ENCODE results near the gene TRPV6. TPM values are rescaled to one million over a fixed set of nuclear protein-coding genes. Genes with fewer than 3 reads are reported as not detected.

Gene TRPV6
- total and polyA plus RNA-seq, 9 donors, result 0.05 to 0.57 (median 0.09) TPM; not detected in 2

GRCh38 chr7:142923391-142923790 lies 37.8 kb upstream of the TRPV6 start:
- WGBS (ENCODE audit: insufficient coverage), result no CpG with 5 or more reads among the region's 2 CpGs
- no peak for DNase-seq
- no peaks in the 10 kb centered on the region for H3K36me3 ChIP-seq (ENCODE audit: control insufficient read depth, insufficient read depth, low read length)
- H3K9me3 ChIP-seq (replicated peaks; ENCODE audit: control insufficient read depth, low read depth, low read length), result no peaks in the 10 kb centered on the region
- H3K4me1 ChIP-seq (ENCODE audit: control insufficient read depth, insufficient read depth, low read length), result no peaks in the 10 kb centered on the region
- no peak overlapping the region for H3K4me3 ChIP-seq (ENCODE audit: low read length)
- H3K27ac ChIP-seq (ENCODE audit: low read length), result no peak overlapping the region
- H3K27me3 ChIP-seq (ENCODE audit: control insufficient read depth, insufficient read depth, low read length), result no peaks in the 10 kb centered on the region

GRCh38 chr7:142919656-142920055 lies 34.1 kb upstream of the TRPV6 start:
- 100% methylated on average over 1 of the region's 3 CpGs for WGBS (ENCODE audit: insufficient coverage)
- H3K36me3 ChIP-seq (ENCODE audit: control insufficient read depth, insufficient read depth, low read length), result no peaks in the 10 kb centered on the region

GRCh38 chr7:142918901-142919300 lies 33.4 kb upstream of the TRPV6 start:
- no peak for DNase-seq
- no peaks in the 10 kb centered on the region for H3K27me3 ChIP-seq (ENCODE audit: control insufficient read depth, insufficient read depth, low read length)
- no peak overlapping the region for H3K27ac ChIP-seq (ENCODE audit: low read length)
- WGBS (ENCODE audit: insufficient coverage), result 80% methylated on average over 1 of the region's 2 CpGs
- no peaks in the 10 kb centered on the region for H3K36me3 ChIP-seq (ENCODE audit: control insufficient read depth, insufficient read depth, low read length)
- H3K9me3 ChIP-seq (replicated peaks; ENCODE audit: control insufficient read depth, low read depth, low read length), result no peaks in the 10 kb centered on the region
- no peak overlapping the region for H3K4me3 ChIP-seq (ENCODE audit: low read length)
- no peaks in the 10 kb centered on the region for H3K4me1 ChIP-seq (ENCODE audit: control insufficient read depth, insufficient read depth, low read length)

More at GRCh38 chr7:142919656-142920055, 34.1 kb upstream of the TRPV6 start:
- Histone ChIP-seq H3K27me3 (ENCODE audit: control insufficient read depth, insufficient read depth, low read length) (no peaks in the 10 kb centered on the region), H3K9me3 (replicated peaks; ENCODE audit: control insufficient read depth, low read depth, low read length) (no peaks in the 10 kb centered on the region), H3K4me1 (ENCODE audit: control insufficient read depth, insufficient read depth, low read length) (no peaks in the 10 kb centered on the region), H3K27ac (ENCODE audit: low read length) (no peak overlapping the region), H3K4me3 (ENCODE audit: low read length) (no peak overlapping the region)
- DNase-seq, result no peak

GRCh38 chr7:142917447-142917846 lies 31.9 kb upstream of the TRPV6 start:
- 100% methylated on average over 1 of the region's 3 CpGs for WGBS (ENCODE audit: insufficient coverage)
- H3K36me3 ChIP-seq (ENCODE audit: control insufficient read depth, insufficient read depth, low read length), result no peaks in the 10 kb centered on the region
- no peaks in the 10 kb centered on the region for H3K4me1 ChIP-seq (ENCODE audit: control insufficient read depth, insufficient read depth, low read length)
- H3K9me3 ChIP-seq (replicated peaks; ENCODE audit: control insufficient read depth, low read depth, low read length), result no peaks in the 10 kb centered on the region
- no peak overlapping the region for H3K27ac ChIP-seq (ENCODE audit: low read length)
- H3K27me3 ChIP-seq (ENCODE audit: control insufficient read depth, insufficient read depth, low read length), result peaks cover 1% of the 10 kb centered on the region
- DNase-seq, result no peak
- no peak overlapping the region for H3K4me3 ChIP-seq (ENCODE audit: low read length)

- Histone ChIP-seq H3K4me3 (ENCODE audit: low read length) (no peak overlapping the region), H3K27me3 (ENCODE audit: control insufficient read depth, insufficient read depth, low read length) (peaks cover 4% of the 10 kb centered on the region), H3K36me3 (ENCODE audit: control insufficient read depth, insufficient read depth, low read length) (no peaks in the 10 kb centered on the region), H3K27ac (ENCODE audit: low read length) (no peak overlapping the region), H3K9me3 (replicated peaks; ENCODE audit: control insufficient read depth, low read depth, low read length) (no peaks in the 10 kb centered on the region), H3K4me1 (ENCODE audit: control insufficient read depth, insufficient read depth, low read length) (no peaks in the 10 kb centered on the region)
- DNase-seq, result no peak
- no CpG with 5 or more reads among the region's 2 CpGs for WGBS (ENCODE audit: insufficient coverage)
These were observed 31.0 kb upstream of the TRPV6 start for GRCh38 chr7:142916508-142916907.

GRCh38 chr7:142915315-142915714 lies 29.8 kb upstream of the TRPV6 start:
- Histone ChIP-seq H3K27ac (ENCODE audit: low read length) (no peak overlapping the region), H3K4me3 (ENCODE audit: low read length) (no peak overlapping the region), H3K36me3 (ENCODE audit: control insufficient read depth, insufficient read depth, low read length) (no peaks in the 10 kb centered on the region), H3K27me3 (ENCODE audit: control insufficient read depth, insufficient read depth, low read length) (peaks cover 4% of the 10 kb centered on the region), H3K9me3 (replicated peaks; ENCODE audit: control insufficient read depth, low read depth, low read length) (no peaks in the 10 kb centered on the region), H3K4me1 (ENCODE audit: control insufficient read depth, insufficient read depth, low read length) (no peaks in the 10 kb centered on the region)
- WGBS (ENCODE audit: insufficient coverage), result 97% methylated on average over 4 of the region's 8 CpGs
- no peak for DNase-seq

- Histone ChIP-seq H3K4me3 (ENCODE audit: low read length) (no peak overlapping the region), H3K27ac (ENCODE audit: low read length) (no peak overlapping the region), H3K9me3 (replicated peaks; ENCODE audit: control insufficient read depth, low read depth, low read length) (no peaks in the 10 kb centered on the region), H3K27me3 (ENCODE audit: control insufficient read depth, insufficient read depth, low read length) (peaks cover 4% of the 10 kb centered on the region), H3K36me3 (ENCODE audit: control insufficient read depth, insufficient read depth, low read length) (no peaks in the 10 kb centered on the region), H3K4me1 (ENCODE audit: control insufficient read depth, insufficient read depth, low read length) (no peaks in the 10 kb centered on the region)
- no peak for DNase-seq
- WGBS (ENCODE audit: insufficient coverage), result no CpG with 5 or more reads among the region's 1 CpG
These were observed 28.6 kb upstream of the TRPV6 start for GRCh38 chr7:142914121-142914520.

- H3K27me3 ChIP-seq (ENCODE audit: control insufficient read depth, insufficient read depth, low read length), result peaks cover 4% of the 10 kb centered on the region
- WGBS (ENCODE audit: insufficient coverage), result 100% methylated on average over 1 of the region's 2 CpGs
- no peak for DNase-seq
These were observed 28.0 kb upstream of the TRPV6 start for GRCh38 chr7:142913566-142913965.

GRCh38 chr7:142913051-142913450 lies 27.5 kb upstream of the TRPV6 start:
- DNase-seq, result no peak
- H3K27me3 ChIP-seq (ENCODE audit: control insufficient read depth, insufficient read depth, low read length), result peaks cover 4% of the 10 kb centered on the region
- 48% methylated on average over 3 of the region's 3 CpGs for WGBS (ENCODE audit: insufficient coverage)

More at GRCh38 chr7:142913566-142913965, 28.0 kb upstream of the TRPV6 start:
- Histone ChIP-seq H3K27ac (ENCODE audit: low read length) (no peak overlapping the region), H3K4me3 (ENCODE audit: low read length) (no peak overlapping the region), H3K36me3 (ENCODE audit: control insufficient read depth, insufficient read depth, low read length) (no peaks in the 10 kb centered on the region), H3K9me3 (replicated peaks; ENCODE audit: control insufficient read depth, low read depth, low read length) (no peaks in the 10 kb centered on the region), H3K4me1 (ENCODE audit: control insufficient read depth, insufficient read depth, low read length) (no peaks in the 10 kb centered on the region)

GRCh38 chr7:142910481-142910880 lies 24.9 kb upstream of the TRPV6 start:
- H3K9me3 ChIP-seq (replicated peaks; ENCODE audit: control insufficient read depth, low read depth, low read length), result peaks cover 2% of the 10 kb centered on the region
- no CpG with 5 or more reads among the region's 2 CpGs for WGBS (ENCODE audit: insufficient coverage)
- H3K4me1 ChIP-seq (ENCODE audit: control insufficient read depth, insufficient read depth, low read length), result no peaks in the 10 kb centered on the region
- H3K27me3 ChIP-seq (ENCODE audit: control insufficient read depth, insufficient read depth, low read length), result peaks cover 4% of the 10 kb centered on the region
- DNase-seq, result no peak
- H3K27ac ChIP-seq (ENCODE audit: low read length), result no peak overlapping the region
- H3K4me3 ChIP-seq (ENCODE audit: low read length), result no peak overlapping the region
- no peaks in the 10 kb centered on the region for H3K36me3 ChIP-seq (ENCODE audit: control insufficient read depth, insufficient read depth, low read length)

More at GRCh38 chr7:142913051-142913450, 27.5 kb upstream of the TRPV6 start:
- no peaks in the 10 kb centered on the region for H3K4me1 ChIP-seq (ENCODE audit: control insufficient read depth, insufficient read depth, low read length)
- H3K9me3 ChIP-seq (replicated peaks; ENCODE audit: control insufficient read depth, low read depth, low read length), result no peaks in the 10 kb centered on the region
- H3K36me3 ChIP-seq (ENCODE audit: control insufficient read depth, insufficient read depth, low read length), result no peaks in the 10 kb centered on the region
- H3K27ac ChIP-seq (ENCODE audit: low read length), result no peak overlapping the region
- H3K4me3 ChIP-seq (ENCODE audit: low read length), result no peak overlapping the region

GRCh38 chr7:142910031-142910433 lies 24.5 kb upstream of the TRPV6 start:
- DNase-seq, result no peak
- Histone ChIP-seq H3K36me3 (ENCODE audit: control insufficient read depth, insufficient read depth, low read length) (no peaks in the 10 kb centered on the region), H3K4me3 (ENCODE audit: low read length) (no peak overlapping the region), H3K4me1 (ENCODE audit: control insufficient read depth, insufficient read depth, low read length) (no peaks in the 10 kb centered on the region), H3K27ac (ENCODE audit: low read length) (no peak overlapping the region), H3K27me3 (ENCODE audit: control insufficient read depth, insufficient read depth, low read length) (peaks cover 4% of the 10 kb centered on the region), H3K9me3 (replicated peaks; ENCODE audit: control insufficient read depth, low read depth, low read length) (peaks cover 2% of the 10 kb centered on the region)
- no CpG with 5 or more reads among the region's 2 CpGs for WGBS (ENCODE audit: insufficient coverage)

Measured in muscle of leg (tissue), 11 donors.